ENCODE data around the gene DENND1A. TPM values are rescaled to one million over a fixed set of nuclear protein-coding genes. Genes with fewer than 3 reads are reported as not detected.

DENND1A gene
- total and polyA plus RNA-seq, 2 of the 13 experiments (the other 11 are each of a cell fraction or from before 2014, with no cell fraction given): 14.8 to 30.1 TPM

DNA sequence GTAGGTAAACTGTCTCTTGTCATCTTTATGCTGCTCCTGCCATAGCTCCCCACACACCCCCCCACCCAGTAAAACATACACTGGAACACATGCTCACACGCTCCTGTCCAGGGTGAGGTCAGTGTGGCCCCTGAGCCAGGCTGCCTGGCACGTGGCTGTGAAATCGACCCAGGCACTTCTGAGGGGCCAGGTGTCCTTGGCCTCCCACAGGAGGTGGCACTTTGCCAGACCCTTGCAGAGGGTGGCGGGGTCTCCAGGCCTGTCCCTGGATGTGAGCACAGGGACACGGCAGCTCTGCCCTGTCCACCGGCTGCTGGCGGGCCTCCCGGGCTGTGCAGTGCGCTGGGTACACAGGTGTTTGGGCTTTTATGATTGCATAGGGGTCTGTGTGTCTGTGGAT lies 583.9 kb downstream of the DENND1A start (continued):
- TF ChIP-seq HNRNPLL (IDR thresholded peaks at IDR 0.05; ENCODE audit: low read depth, low read length, poor library complexity, severe bottlenecking): peak; percentile 28
- peak; percentile 43; the same call in 1 of the 2 replicates for TF ChIP-seq FOSL2 (CRISPR knock-in tag; IDR thresholded peaks at IDR 0.05)
- peak; percentile 44; the same call in 1 of the 2 replicates for TF ChIP-seq JUN (CRISPR knock-in tag; IDR thresholded peaks at IDR 0.05)
- peak; percentile 80 for TF ChIP-seq BHLHE40 (IDR thresholded peaks at IDR 0.05; ENCODE audit: low read length)
- peak; percentile 71; the same call in 1 of the 2 replicates for TF ChIP-seq HMG20A (CRISPR knock-in tag; IDR thresholded peaks at IDR 0.05; ENCODE audit: borderline replicate concordance)
- peak; percentile 68 for TF ChIP-seq HDAC1 (CRISPR knock-in tag; IDR thresholded peaks at IDR 0.05)
- TF ChIP-seq, protein P1, sequence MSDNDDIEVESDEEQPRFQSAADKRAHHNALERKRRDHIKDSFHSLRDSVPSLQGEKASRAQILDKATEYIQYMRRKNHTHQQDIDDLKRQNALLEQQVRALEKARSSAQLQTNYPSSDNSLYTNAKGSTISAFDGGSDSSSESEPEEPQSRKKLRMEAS (IDR thresholded peaks at IDR 0.05): peak; percentile 73
- peak; percentile 35; the same call in 1 of the 2 replicates for TF ChIP-seq ZBTB7A (CRISPR knock-in tag; IDR thresholded peaks at IDR 0.05)
- peak; percentile 59 for TF ChIP-seq ZNF883 (CRISPR knock-in tag; IDR thresholded peaks at IDR 0.05; ENCODE audit: not compliant biosample characterization)
- TF ChIP-seq HINFP (CRISPR knock-in tag; IDR thresholded peaks at IDR 0.05; ENCODE audit: low read depth): 0 out of 2 replicates have a peak, but pooled peaks have one; percentile 33
- peak; percentile 41; the same call in 1 of the 2 replicates for TF ChIP-seq UBTF (CRISPR knock-in tag; IDR thresholded peaks at IDR 0.05)
